PC-9 (cell line): ENCODE results near the gene LIX1. TPM values are rescaled to one million over a fixed set of nuclear protein-coding genes. Genes with fewer than 3 reads are reported as not detected.

Experiments used
- BruUV-seq: library from RNA; stranded (reverse); fragments of 400-500 nt; replicated peaks from 2 replicates; lab custom pipeline; 2021; lab: Mats Ljungman, UMichigan
- CTCF ChIA-PET: fragments of 300-600 bp; sonication (Branson Sonifier 250); formaldehyde crosslinking; loops from one replicate; lab custom pipeline; 2022; ENCODE audit warnings: antibody characterized with exemption; lab: Charles Lee
- POLR2A ChIA-PET: fragments of 300-600 bp; sonication (Branson Sonifier 250); formaldehyde crosslinking; loops from one replicate; lab custom pipeline; 2022; ENCODE audit warnings: antibody characterized with exemption; ENCODE audit not compliant: unreplicated experiment; lab: Charles Lee
- DNase-seq, 2 experiments: peaks; one replicate each; pipeline versions ENCODE4 v3.0.0 to v3.0.0-alpha.2; 2015 to 2022; ENCODE audit warnings: mixed read lengths in 1 of 2
- H2AFZ ChIP-seq: fragments of 200-600 bp; sonication (generic); 2 replicates; pipeline ENCODE4 v1.8.1; 2017; ENCODE audit warnings: antibody characterized with exemption
- H3F3A ChIP-seq: fragments of 200-600 bp; sonication (generic); 2 replicates; pipeline ENCODE4 v1.8.1; 2017; ENCODE audit warnings: antibody characterized with exemption, mild to moderate bottlenecking, low read depth; ENCODE audit not compliant: insufficient read depth
- H3K27ac ChIP-seq: fragments of 200-600 bp; sonication (generic); 2 replicates; pipeline ENCODE4 v1.6.1; 2016; ENCODE audit warnings: mixed run types
- H3K27me3 ChIP-seq: fragments of 200-600 bp; sonication (generic); 2 replicates; pipeline ENCODE4 v1.6.1; 2016; ENCODE audit warnings: low read depth, mixed run types; ENCODE audit not compliant: insufficient read depth
- H3K36me3 ChIP-seq: fragments of 200-600 bp; sonication (generic); 2 replicates; pipeline ENCODE4 v1.6.1; 2016; ENCODE audit warnings: low read depth, mixed run types
- H3K4me1 ChIP-seq: fragments of 200-600 bp; sonication (generic); replicated peaks from 2 replicates; pipeline ENCODE4 v1.6.1; 2016; ENCODE audit warnings: mixed run types; ENCODE audit not compliant: insufficient read depth
- H3K4me2 ChIP-seq: fragments of 200-600 bp; sonication (generic); 2 replicates; pipeline ENCODE4 v1.6.1; 2017; ENCODE audit warnings: mixed run types
- H3K4me3 ChIP-seq: fragments of 200-600 bp; sonication (generic); 2 replicates; pipeline ENCODE4 v1.6.1; 2016; ENCODE audit warnings: mixed run types
- H3K79me2 ChIP-seq: fragments of 200-600 bp; sonication (generic); 2 replicates; pipeline ENCODE4 v1.6.1; 2017; ENCODE audit warnings: low read depth, mixed run types
- H3K9me2 ChIP-seq: fragments of 200-600 bp; sonication (generic); 2 replicates; pipeline ENCODE4 v1.8.1; 2017; ENCODE audit warnings: mild to moderate bottlenecking; ENCODE audit not compliant: insufficient read depth
- H3K9me3 ChIP-seq: fragments of 200-600 bp; sonication (generic); 2 replicates; pipeline ENCODE4 v1.8.1; 2016; ENCODE audit warnings: low read depth; ENCODE audit not compliant: insufficient read depth
- H4K20me1 ChIP-seq: fragments of 200-600 bp; sonication (generic); 2 replicates; pipeline ENCODE4 v1.8.1; 2017; ENCODE audit not compliant: insufficient read depth
- EZH2 ChIP-seq: fragments of 200-600 bp; sonication (generic); IDR thresholded peaks from 2 replicates; pipeline ENCODE4 v1.8.0; 2017; ENCODE audit warnings: antibody characterized with exemption, low read depth
- intact Hi-C: fragments of 100-400 bp; cut with micrococcal nuclease; formaldehyde crosslinking; loops from one replicate; pipeline ENCODE4 v1.10.0; 2022; ENCODE audit not compliant: unreplicated experiment
- total RNA-seq: library from RNA; stranded (reverse); gene quantifications from 2 replicates; pipeline ENCODE4 v1.2.3, GENCODE V29; 2021
- TF ChIP-seq, protein P1 (sequence below): fragments of 200-600 bp; sonication (generic); conservative IDR thresholded peaks from 2 replicates; pipeline ENCODE4 v1.6.1; 2017; ENCODE audit warnings: mixed run types, antibody characterized with exemption, mild to moderate bottlenecking, moderate library complexity

The LIX1 gene
- total RNA-seq, 1 experiment from 2014 or later = not detected

DNA sequence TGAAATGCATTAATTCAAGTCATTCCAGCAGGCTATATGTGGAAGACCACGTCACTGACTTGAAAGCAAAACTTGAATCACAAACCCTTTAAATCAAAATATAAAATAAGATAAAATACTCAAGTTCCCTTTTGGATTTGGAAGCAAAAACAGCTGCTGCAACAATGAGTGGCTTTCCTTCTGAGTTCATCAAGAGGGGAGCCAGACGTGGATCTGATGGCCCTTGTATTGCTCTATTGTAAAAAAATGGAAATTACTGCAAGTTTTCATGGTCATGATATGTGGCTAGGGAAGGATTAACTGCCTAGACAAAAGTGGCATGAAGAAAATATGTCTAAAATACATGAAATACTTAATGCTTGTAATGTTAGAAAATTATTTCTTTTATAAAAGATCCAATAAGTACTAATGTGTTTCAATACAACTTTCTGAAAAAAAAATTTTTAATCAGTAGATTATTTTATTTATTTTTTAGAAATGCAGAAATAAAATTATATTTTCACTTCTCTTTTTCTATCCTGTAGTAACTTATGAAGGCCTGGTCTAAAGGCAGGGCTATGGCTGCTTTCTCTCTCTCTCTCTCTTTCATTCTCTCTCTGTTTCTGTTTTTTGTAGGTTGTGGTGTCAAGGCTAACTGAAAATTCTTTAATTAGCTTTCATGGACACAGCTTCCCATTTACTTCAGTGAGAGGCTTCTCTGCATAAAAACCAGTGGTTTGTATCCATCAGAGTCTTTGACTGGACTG is 24.0 kb downstream of the LIX1 start:
- ChIA-PET CTCF (no interaction called here), POLR2A (no interaction called here)
- H3K27ac ChIP-seq = no peak overlapping the region
- no peaks in the 10 kb centered on the region for H4K20me1 ChIP-seq
- H3K27me3 ChIP-seq = no peaks in the 10 kb centered on the region
- TF ChIP-seq, protein P1, sequence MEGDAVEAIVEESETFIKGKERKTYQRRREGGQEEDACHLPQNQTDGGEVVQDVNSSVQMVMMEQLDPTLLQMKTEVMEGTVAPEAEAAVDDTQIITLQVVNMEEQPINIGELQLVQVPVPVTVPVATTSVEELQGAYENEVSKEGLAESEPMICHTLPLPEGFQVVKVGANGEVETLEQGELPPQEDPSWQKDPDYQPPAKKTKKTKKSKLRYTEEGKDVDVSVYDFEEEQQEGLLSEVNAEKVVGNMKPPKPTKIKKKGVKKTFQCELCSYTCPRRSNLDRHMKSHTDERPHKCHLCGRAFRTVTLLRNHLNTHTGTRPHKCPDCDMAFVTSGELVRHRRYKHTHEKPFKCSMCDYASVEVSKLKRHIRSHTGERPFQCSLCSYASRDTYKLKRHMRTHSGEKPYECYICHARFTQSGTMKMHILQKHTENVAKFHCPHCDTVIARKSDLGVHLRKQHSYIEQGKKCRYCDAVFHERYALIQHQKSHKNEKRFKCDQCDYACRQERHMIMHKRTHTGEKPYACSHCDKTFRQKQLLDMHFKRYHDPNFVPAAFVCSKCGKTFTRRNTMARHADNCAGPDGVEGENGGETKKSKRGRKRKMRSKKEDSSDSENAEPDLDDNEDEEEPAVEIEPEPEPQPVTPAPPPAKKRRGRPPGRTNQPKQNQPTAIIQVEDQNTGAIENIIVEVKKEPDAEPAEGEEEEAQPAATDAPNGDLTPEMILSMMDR = no peak
- TF ChIP-seq EZH2 = no peak
- no peak overlapping the region for H3K4me2 ChIP-seq
- no peaks in the 10 kb centered on the region for H3K9me2 ChIP-seq
- intact Hi-C loops = no loop called here
- no peaks in the 10 kb centered on the region for H3K9me3 ChIP-seq
- H3K79me2 ChIP-seq = no peaks in the 10 kb centered on the region
- DNase-seq = no peak
- H2AFZ ChIP-seq = no peak overlapping the region
- BruUV-seq = no TSS peak
- no peaks in the 10 kb centered on the region for H3K4me1 ChIP-seq
- H3F3A ChIP-seq = no peaks in the 10 kb centered on the region
- H3K36me3 ChIP-seq = no peaks in the 10 kb centered on the region
- no peak overlapping the region for H3K4me3 ChIP-seq

DNA sequence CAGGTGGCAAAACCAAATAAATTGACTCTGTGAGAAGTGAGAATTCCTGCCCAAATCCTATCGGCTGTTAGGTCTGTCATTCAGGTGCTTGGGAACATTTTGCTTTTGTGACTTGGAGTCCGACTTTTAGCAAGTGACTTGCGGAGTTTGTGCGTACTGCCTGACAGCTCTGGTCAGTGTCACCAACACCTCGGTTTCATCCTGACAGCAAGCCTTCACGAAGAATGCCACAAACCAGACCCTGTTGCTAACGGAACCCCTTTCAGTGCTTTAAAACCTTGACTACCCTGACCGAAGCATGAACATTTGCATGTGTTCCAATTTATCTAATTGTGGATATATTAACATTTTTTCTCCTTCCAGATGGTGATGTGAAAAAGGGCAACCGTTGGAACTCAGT is 26.5 kb downstream of the LIX1 start:
- Histone ChIP-seq H3K9me2 (no peaks in the 10 kb centered on the region), H3K27ac (no peak overlapping the region), H2AFZ (no peak overlapping the region), H3K4me3 (no peak overlapping the region), H3K9me3 (no peaks in the 10 kb centered on the region), H4K20me1 (no peaks in the 10 kb centered on the region), H3K36me3 (no peaks in the 10 kb centered on the region), H3K79me2 (no peaks in the 10 kb centered on the region), H3K27me3 (no peaks in the 10 kb centered on the region), H3K4me2 (no peak overlapping the region), H3F3A (no peaks in the 10 kb centered on the region), H3K4me1 (no peaks in the 10 kb centered on the region)
- ChIA-PET CTCF (interaction anchor here (0.6 kb wide), 1 partner anchor 771 kb away, joined by 3 read pairs; no protein-coding TSS in a partner anchor), POLR2A (no interaction called here)
- TF ChIP-seq EZH2 = no peak
- TF ChIP-seq, protein P1 = no peak
- intact Hi-C loops = no loop called here
- BruUV-seq = no TSS peak
- DNase-seq = no peak

DNA sequence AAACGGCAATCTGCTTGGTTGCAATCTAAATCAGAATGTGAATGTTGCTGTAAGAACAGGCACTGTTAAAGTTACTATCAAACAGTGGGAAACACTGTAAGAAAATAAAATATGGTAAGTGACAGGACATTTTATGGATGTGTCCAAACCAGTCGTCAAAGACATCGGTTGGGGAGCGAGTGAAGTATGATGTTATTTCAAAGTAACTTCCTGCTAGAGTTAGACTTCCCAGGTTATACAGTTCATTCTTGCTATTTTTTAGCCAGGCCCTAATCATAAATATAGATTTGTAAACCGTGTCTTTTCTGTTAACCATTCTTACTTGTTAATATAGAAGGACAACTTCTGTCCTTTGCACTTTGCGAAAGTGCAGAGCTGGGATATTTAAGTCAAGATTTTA is 30.2 kb downstream of the LIX1 start:
- Histone ChIP-seq H3K9me3 (no peaks in the 10 kb centered on the region), H3K4me3 (no peak overlapping the region), H3K27me3 (no peaks in the 10 kb centered on the region), H3K4me1 (no peaks in the 10 kb centered on the region), H3K9me2 (no peaks in the 10 kb centered on the region; the same call in 1 of the 2 replicates), H3K27ac (no peak overlapping the region), H3K79me2 (no peaks in the 10 kb centered on the region), H3F3A (no peaks in the 10 kb centered on the region), H4K20me1 (no peaks in the 10 kb centered on the region), H3K36me3 (no peaks in the 10 kb centered on the region), H2AFZ (no peak overlapping the region), H3K4me2 (no peak overlapping the region)
- ChIA-PET CTCF (no interaction called here), POLR2A (no interaction called here)
- no peak for DNase-seq
- no TSS peak for BruUV-seq
- intact Hi-C loops = no loop called here
- TF ChIP-seq, protein P1 = no peak
- TF ChIP-seq EZH2 = no peak
